Esophagus squamous epithelium (tissue), 5 donors: ENCODE results near the gene BCL2L11. TPM values are rescaled to one million over a fixed set of nuclear protein-coding genes. Genes with fewer than 3 reads are reported as not detected.

Source experiments
- DNase-seq: peaks from one replicate; lab custom pipeline; 2025; lab: John Stamatoyannopoulos, UW
- H3K27ac ChIP-seq, 4 donors: fragments of 200-600 bp; sonication (generic); one replicate each; pipeline ENCODE4 v1.5.1; 2016 to 2019; ENCODE audit warnings: mild to moderate bottlenecking in 1 of 4
- H3K27me3 ChIP-seq, 4 donors: fragments of 200-600 bp; sonication (generic); 1 replicate in 3 of 4; 2 replicates in 1 of 4; pipeline versions ENCODE4 v1.5.1 to v1.6.0; 2017 to 2021; ENCODE audit warnings: antibody characterized with exemption in 1 of 4
- H3K36me3 ChIP-seq, 3 donors: fragments of 200-600 bp; sonication (generic); one replicate each; pipeline ENCODE4 v1.5.1; 2016 to 2019
- H3K4me1 ChIP-seq, 3 donors: fragments of 200-600 bp; sonication (generic); one replicate each; pipeline ENCODE4 v1.5.1; 2017 to 2019
- H3K4me3 ChIP-seq, 4 donors: fragments of 200-600 bp; sonication (generic); 1 replicate in 3 of 4; 2 replicates in 1 of 4; pipeline ENCODE4 v1.5.1; 2016 to 2019; ENCODE audit warnings: mild to moderate bottlenecking in 2 of 4, moderate library complexity in 1 of 4
- H3K9me3 ChIP-seq, 3 donors: fragments of 200-600 bp; sonication (generic); one replicate each; pipeline ENCODE4 v1.5.1; 2016 to 2019
- POLR2A ChIP-seq, 4 donors: fragments of 450-650 bp; IDR thresholded peaks; one replicate each; pipeline ENCODE4 v1.6.1; 2017; ENCODE audit warnings: antibody characterized with exemption in 4 of 4, mild to moderate bottlenecking in 4 of 4, moderate library complexity in 3 of 4
- WGBS, 2 donors: methylation state at CpG; one replicate each; pipeline ENCODE4 v1.1.5; 2018; 5-methylcytosine and 5-hydroxymethylcytosine counted together
- intact Hi-C: fragments of 100-400 bp; cut with DNase I; formaldehyde crosslinking; loops from one replicate; pipeline ENCODE4 v1.15.0; 2022
- total RNA-seq, 4 donors: library from RNA; depleted of rRNA; stranded (reverse); fragments of >200 nt; gene quantifications; one replicate each; pipeline ENCODE4 v1.1.0, GENCODE V29; 2016
- TF ChIP-seq, protein P1 (sequence below), 6 experiments: fragments of 450-650 bp in 4 of 6; fragments of 200-600 bp in 2 of 6; sonication (generic) in 2 of 6; IDR thresholded peaks; one replicate each; pipeline ENCODE4 v1.5.1; 2016 to 2019; ENCODE audit warnings: antibody characterized with exemption in 6 of 6, mild to moderate bottlenecking in 4 of 6, moderate library complexity in 4 of 6
- donor health status: DM: yes; HTN: yes; CAD: no.

Gene BCL2L11
- total RNA-seq, 4 donors from 2014 or later = 7.8 to 28.2 (median 9.9) TPM

DNA sequence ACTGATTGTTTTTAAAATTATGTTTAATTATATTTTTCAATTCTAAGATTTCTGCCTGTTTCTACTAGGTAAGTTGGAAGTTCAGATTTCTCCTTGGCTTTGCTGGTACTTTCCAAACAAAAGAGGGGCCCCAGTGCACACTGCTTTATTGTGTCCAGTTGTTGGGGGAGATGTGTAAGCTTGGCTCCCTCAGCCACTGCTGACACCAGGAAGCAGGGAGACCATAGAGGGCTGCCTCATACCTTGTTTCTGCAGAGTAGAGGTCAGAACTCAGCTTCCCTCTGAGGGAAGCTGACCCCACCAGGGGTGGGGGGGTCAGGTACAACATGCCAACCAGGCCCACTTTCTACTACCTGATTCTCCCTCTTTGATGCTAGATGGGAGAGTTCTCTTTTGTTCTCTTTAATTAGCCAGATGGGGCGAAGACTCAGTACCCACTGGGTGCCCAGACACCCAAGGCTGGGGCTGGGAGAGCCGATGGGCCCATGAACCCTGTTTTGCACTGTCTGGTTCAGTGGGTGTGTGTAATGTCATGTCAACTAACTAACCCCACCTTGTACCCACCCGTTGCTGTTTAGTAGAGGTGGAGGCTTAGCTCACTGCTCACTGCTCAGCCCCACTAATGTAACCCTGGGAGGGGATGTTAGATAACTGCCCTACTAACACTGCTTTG is 14.7 kb downstream of the BCL2L11 start:
- Histone ChIP-seq H3K36me3 (peaks cover 0 to 51% (median 0%) of the 10 kb centered on the region in 3 donors), H3K27me3 (no peaks in the 10 kb centered on the region), H3K27ac (no peak overlapping the region), H3K4me3 (no peak overlapping the region), H3K9me3 (no peaks in the 10 kb centered on the region), H3K4me1 (peaks cover 18 to 63% (median 19%) of the 10 kb centered on the region in 3 donors)
- no peak for DNase-seq
- TF ChIP-seq, protein P1, sequence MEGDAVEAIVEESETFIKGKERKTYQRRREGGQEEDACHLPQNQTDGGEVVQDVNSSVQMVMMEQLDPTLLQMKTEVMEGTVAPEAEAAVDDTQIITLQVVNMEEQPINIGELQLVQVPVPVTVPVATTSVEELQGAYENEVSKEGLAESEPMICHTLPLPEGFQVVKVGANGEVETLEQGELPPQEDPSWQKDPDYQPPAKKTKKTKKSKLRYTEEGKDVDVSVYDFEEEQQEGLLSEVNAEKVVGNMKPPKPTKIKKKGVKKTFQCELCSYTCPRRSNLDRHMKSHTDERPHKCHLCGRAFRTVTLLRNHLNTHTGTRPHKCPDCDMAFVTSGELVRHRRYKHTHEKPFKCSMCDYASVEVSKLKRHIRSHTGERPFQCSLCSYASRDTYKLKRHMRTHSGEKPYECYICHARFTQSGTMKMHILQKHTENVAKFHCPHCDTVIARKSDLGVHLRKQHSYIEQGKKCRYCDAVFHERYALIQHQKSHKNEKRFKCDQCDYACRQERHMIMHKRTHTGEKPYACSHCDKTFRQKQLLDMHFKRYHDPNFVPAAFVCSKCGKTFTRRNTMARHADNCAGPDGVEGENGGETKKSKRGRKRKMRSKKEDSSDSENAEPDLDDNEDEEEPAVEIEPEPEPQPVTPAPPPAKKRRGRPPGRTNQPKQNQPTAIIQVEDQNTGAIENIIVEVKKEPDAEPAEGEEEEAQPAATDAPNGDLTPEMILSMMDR (IDR thresholded peaks at IDR 0.05) = no peak
- TF ChIP-seq POLR2A (IDR thresholded peaks at IDR 0.05) = no peak
- intact Hi-C loops = no loop called here
- 83 to 90% methylated on average over 2 to 3 of the region's 3 CpGs for WGBS, 2 donors

DNA sequence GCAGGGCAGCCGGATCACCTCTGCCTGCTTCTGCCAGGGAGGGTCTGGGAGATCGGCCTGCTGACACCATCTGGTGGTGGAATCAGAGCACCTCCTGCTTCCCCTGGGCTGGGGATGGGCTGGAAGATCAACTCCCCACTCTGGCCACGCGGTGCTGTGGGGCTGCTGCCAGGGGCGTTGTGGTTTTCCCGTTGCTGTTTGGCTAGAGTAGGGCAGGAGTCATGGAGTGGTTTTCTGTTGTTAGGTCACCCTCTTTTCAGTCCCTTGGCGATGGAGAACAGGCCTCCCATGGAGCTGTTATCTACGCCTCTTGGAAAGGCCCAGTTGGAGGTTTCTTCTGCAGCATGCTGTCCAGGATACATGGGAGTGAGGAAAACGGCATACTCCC is 15.2 kb downstream of the BCL2L11 start:
- TF ChIP-seq, protein P1 (IDR thresholded peaks at IDR 0.05) = peak in 1 of 6 experiments; percentile 7
- TF ChIP-seq POLR2A (IDR thresholded peaks at IDR 0.05) = no peak
- H3K27me3 ChIP-seq = no peaks in the 10 kb centered on the region
- H3K4me3 ChIP-seq = no peak overlapping the region
- intact Hi-C loops = no loop called here
- DNase-seq = no peak
- peaks cover 18 to 68% (median 20%) of the 10 kb centered on the region in 3 donors for H3K4me1 ChIP-seq
- 75 to 89% methylated on average over 4 of the region's 9 CpGs for WGBS, 2 donors
- no peak overlapping the region for H3K27ac ChIP-seq
- H3K9me3 ChIP-seq = no peaks in the 10 kb centered on the region
- peaks cover 0 to 45% (median 0%) of the 10 kb centered on the region in 3 donors for H3K36me3 ChIP-seq

DNA sequence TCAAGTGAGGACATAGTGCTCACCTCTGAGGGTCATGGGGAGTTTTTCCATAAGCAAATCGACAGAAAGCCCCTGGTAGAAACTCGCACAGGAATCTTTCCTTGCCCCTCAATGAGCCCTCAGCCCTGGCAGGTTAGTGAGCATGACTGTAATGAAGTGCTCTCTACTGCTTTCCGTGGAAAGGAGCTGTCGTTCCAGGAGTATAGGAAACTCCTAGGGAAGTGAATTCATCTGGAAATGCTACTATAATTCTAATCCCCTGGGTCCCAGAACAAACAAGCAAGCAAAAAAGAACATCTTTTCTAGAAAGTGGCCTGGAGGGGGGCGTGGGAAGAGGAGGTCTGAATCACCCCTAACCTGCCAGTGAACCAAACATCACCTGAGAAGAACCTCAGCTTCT is 18.1 kb downstream of the BCL2L11 start:
- H3K9me3 ChIP-seq = no peaks in the 10 kb centered on the region
- TF ChIP-seq, protein P1 (IDR thresholded peaks at IDR 0.05) = no peak
- TF ChIP-seq POLR2A (IDR thresholded peaks at IDR 0.05) = no peak
- peaks cover 0 to 41% (median 0%) of the 10 kb centered on the region in 3 donors for H3K36me3 ChIP-seq
- no peak overlapping the region for H3K4me3 ChIP-seq
- intact Hi-C loops = no loop called here
- DNase-seq = no peak
- H3K27me3 ChIP-seq = no peaks in the 10 kb centered on the region
- peaks cover 18 to 46% (median 20%) of the 10 kb centered on the region in 3 donors for H3K4me1 ChIP-seq
- H3K27ac ChIP-seq = peak overlapping the region; percentile 41 to 83 (median 72)
- WGBS, 2 donors = 62 to 68% methylated on average over 3 of the region's 5 CpGs

DNA sequence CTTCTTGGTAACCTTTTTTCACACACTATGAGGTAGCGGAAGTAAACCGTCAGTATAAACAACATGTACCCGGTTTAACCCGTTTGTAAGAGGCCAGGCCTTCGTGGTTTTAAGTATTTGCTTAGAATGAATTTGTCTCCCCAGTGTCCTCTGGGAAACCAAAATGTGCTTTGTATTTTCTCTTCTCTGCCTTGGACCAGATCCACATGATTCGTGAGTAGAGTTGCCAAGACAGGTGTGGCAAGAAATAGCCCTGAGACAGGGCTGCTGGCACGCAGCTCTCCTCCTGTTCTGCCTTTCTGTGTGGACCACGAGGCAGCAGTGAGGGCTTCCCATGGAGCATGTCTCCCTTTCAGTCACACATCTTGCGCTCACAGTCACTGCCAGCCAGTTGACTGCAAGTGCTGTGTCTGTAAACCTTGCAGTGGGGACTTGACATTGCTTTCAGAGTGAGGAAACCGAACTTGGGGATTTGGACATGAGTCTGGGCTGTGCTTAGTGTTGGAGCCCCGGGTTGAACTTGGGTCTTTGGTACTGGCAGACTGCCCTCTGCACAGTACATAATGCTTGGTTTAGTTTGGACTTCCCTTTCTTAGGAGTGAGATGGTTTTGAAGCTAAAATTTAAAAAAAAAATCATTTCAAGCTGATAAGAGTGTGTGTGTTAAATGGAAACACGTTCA is 19.1 kb downstream of the BCL2L11 start:
- H3K9me3 ChIP-seq = no peaks in the 10 kb centered on the region
- DNase-seq = no peak
- H3K36me3 ChIP-seq = peaks cover 0 to 51% (median 0%) of the 10 kb centered on the region in 3 donors
- TF ChIP-seq, protein P1 (IDR thresholded peaks at IDR 0.05) = no peak
- no peak for TF ChIP-seq POLR2A (IDR thresholded peaks at IDR 0.05)
- intact Hi-C loops = no loop called here
- H3K27me3 ChIP-seq = no peaks in the 10 kb centered on the region
- peak overlapping the region; percentile 40 to 83 (median 72) for H3K27ac ChIP-seq
- peaks cover 18 to 46% (median 20%) of the 10 kb centered on the region in 3 donors for H3K4me1 ChIP-seq
- 33 to 47% methylated on average over 9 to 12 of the region's 12 CpGs for WGBS, 2 donors
- H3K4me3 ChIP-seq = no peak overlapping the region

DNA sequence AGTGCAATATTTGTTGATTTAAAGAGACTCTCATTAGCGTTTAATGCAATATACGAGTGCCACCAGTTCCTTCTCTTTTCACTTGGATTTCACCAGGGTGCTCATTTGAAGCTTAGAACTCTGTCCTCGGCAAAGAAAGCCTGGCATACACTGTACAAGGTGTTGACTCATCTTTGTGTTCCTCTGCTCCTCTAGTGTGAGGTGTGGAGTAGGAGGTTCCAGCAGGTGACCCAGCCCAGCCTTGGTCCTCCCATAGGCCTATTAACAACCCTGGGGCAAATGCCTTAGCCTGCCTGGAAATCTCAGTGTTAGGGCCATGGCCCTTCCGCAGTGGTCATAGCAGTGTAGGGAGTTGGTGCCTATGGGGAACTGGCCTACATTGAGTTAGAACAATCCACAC is 20.1 kb downstream of the BCL2L11 start:
- TF ChIP-seq, protein P1 (IDR thresholded peaks at IDR 0.05) = no peak
- no peak for TF ChIP-seq POLR2A (IDR thresholded peaks at IDR 0.05)
- intact Hi-C loops = no loop called here
- H3K36me3 ChIP-seq = peaks cover 0 to 50% (median 0%) of the 10 kb centered on the region in 3 donors
- H3K4me3 ChIP-seq = no peak overlapping the region
- H3K27me3 ChIP-seq = no peaks in the 10 kb centered on the region
- H3K27ac ChIP-seq = peak overlapping the region in 3 of 4 donors; percentile 64 to 83 (median 81)
- WGBS, 2 donors = 61 to 82% methylated on average over 3 to 4 of the region's 4 CpGs
- DNase-seq = no peak
- peaks cover 13 to 40% (median 20%) of the 10 kb centered on the region in 3 donors for H3K4me1 ChIP-seq
- H3K9me3 ChIP-seq = no peaks in the 10 kb centered on the region
